SIG-M5 treated with dmso at 0.1 percent for 504 hours (cell line): ENCODE results near the gene CSF1R.

Source experiments
- DNase-seq: peaks from one replicate; lab custom pipeline; 2025; ENCODE audit not compliant: unreplicated experiment; lab: John Stamatoyannopoulos, UW

CSF1R gene

GRCh38 chr5:150121448-150122157 lies 35.2 kb upstream of the CSF1R start:
- DNase-seq: no peak

- no peak for DNase-seq
Observed at GRCh38 chr5:150120617-150121447, 34.5 kb upstream of the CSF1R start.

- no peak for DNase-seq
Observed at GRCh38 chr5:150120062-150120441, 33.7 kb upstream of the CSF1R start.

GRCh38 chr5:150119421-150120061 lies 33.2 kb upstream of the CSF1R start:
- DNase-seq: no peak

GRCh38 chr5:150118561-150119229 lies 32.3 kb upstream of the CSF1R start:
- DNase-seq: no peak

GRCh38 chr5:150117945-150118560 lies 31.7 kb upstream of the CSF1R start:
- no peak for DNase-seq

GRCh38 chr5:150116667-150117400 lies 30.5 kb upstream of the CSF1R start:
- no peak for DNase-seq

GRCh38 chr5:150114773-150115408 lies 28.5 kb upstream of the CSF1R start:
- no peak for DNase-seq

- no peak for DNase-seq
Observed at GRCh38 chr5:150114102-150114641, 27.8 kb upstream of the CSF1R start.

GRCh38 chr5:150113047-150113744 lies 26.8 kb upstream of the CSF1R start:
- DNase-seq: no peak

GRCh38 chr5:150112201-150113046 lies 26.1 kb upstream of the CSF1R start:
- no peak for DNase-seq

GRCh38 chr5:150111122-150111521 lies 24.8 kb upstream of the CSF1R start:
- no peak for DNase-seq

- no peak for DNase-seq
Observed at GRCh38 chr5:150109921-150110320, 23.6 kb upstream of the CSF1R start.

- no peak for DNase-seq
Observed at GRCh38 chr5:150108711-150109514, 22.6 kb upstream of the CSF1R start.

- DNase-seq: no peak
Observed at GRCh38 chr5:150107909-150108447, 21.6 kb upstream of the CSF1R start.

- DNase-seq: no peak
Observed at GRCh38 chr5:150106674-150107426, 20.5 kb upstream of the CSF1R start.
